Fibroblast of skin of left quadriceps (primary cell): ENCODE results near the gene PDE4D.

ENCODE experiments used
- DNase-seq, 2 experiments: peaks; one replicate each; pipeline ENCODE4 v3.0.0-alpha.2; 2013; ENCODE audit warnings: low read depth in 2 of 2

Gene PDE4D

DNA sequence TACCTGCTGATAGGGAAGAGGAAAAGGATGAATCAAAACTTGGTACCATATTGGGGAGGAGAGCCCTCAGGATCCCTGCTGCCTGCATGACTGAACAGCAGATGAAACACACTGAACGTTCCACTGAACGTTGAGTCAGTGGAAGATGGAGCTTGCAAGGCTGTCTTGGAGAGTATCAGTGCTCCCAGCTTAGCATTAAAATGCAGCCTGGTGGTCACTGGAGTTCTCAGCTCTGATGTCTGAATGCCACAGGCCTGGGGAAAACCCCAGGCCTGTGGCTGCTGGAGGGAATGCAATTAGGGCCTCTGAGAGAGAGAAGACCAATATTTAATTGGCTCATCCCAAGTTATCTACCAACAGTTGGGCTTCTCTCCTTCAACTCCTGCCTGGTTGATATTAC lies 54.5 kb downstream of the PDE4D start:
- DNase-seq: no peak

- no peak for DNase-seq
These were observed 55.5 kb downstream of the PDE4D start for GRCh38 chr5:59838067-59838466.

- DNase-seq: no peak
These were observed 56.5 kb downstream of the PDE4D start for GRCh38 chr5:59837071-59837470.

DNA sequence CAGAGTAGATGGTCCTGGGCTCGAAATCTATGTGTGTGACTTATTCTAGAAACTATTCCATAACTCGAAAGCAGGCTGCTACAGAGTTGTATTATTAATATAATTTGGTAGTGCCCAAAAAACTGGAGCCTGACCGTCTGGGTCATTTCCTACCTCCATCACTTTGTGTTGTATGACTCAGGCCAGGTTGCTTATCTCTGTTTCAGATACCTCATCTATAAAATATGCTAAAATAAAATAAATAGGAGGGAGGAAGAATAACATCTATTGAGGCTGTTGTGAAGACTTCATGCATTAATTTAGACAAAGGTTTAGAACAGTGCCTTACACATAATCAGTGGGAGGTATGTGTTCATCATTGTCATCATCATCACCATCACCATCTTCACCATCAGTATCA lies 57.7 kb downstream of the PDE4D start:
- DNase-seq: no peak

GRCh38 chr5:59833448-59833847 lies 60.1 kb downstream of the PDE4D start:
- DNase-seq: no peak

DNA sequence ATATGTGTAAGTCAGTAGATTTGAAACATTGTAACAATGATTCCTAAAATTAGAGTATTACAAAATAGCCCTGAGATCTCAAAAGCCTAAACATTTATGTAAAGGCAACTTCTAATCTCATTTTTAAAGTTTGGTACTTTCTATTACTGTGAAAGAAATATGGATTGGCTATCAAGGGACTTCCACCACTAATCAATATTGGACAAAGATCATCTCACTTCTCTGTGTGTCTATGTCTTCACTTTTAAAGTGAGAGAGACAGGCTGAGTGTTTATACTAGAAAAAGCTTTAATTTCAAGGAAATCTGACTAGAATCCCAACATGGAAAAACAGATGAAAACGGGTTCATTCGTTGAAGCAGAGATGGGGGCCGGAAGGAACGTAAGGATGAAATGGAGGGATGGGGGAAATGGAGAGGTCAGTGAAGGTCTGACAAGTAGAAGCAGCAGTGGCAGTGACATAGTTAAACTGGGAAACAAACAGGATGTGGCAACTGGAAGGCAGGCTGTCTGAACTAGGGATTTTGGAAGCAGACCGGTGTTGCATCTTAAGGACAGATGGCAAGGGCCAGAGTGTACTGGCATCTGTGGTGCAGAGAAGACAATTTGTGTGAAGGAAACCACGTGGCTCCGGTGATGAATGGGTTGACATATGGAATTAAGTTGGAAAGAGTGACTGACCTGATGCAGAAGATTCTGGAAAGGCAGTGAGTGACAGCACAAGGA lies 60.8 kb downstream of the PDE4D start:
- no peak for DNase-seq

DNA sequence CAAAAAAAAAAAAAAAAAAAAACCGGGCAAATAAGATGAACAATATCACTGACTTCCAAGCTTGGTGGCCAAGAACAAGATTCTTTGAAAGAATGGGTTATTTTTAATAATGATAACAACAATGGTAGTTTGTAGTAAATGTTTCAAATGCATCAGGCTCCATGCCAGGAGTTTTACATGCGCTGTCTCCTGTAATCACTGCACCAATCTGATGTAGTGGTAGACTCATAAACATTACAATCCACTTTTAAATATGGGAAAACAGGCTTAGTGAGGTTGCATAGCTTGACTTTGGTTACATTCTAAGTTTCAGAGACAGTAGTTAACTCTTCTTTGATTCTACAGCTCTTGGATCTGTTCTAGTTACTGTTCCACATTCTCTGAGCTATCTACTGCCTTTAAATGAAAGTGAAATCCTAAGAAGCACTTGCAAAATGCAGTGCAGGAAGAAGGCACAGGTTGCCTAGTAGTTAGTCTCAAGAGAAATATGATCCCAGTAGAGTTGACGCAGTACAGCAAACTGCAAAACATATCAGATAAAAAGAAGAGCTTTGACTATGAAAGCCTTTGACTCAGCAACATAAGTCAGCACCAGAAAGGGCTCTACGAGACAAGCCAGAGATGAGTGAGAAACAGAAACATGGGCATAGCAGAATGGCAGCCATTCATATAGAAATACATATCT lies 62.1 kb downstream of the PDE4D start:
- no peak for DNase-seq

- DNase-seq: no peak
These were observed 62.9 kb downstream of the PDE4D start for GRCh38 chr5:59830536-59831200.

DNA sequence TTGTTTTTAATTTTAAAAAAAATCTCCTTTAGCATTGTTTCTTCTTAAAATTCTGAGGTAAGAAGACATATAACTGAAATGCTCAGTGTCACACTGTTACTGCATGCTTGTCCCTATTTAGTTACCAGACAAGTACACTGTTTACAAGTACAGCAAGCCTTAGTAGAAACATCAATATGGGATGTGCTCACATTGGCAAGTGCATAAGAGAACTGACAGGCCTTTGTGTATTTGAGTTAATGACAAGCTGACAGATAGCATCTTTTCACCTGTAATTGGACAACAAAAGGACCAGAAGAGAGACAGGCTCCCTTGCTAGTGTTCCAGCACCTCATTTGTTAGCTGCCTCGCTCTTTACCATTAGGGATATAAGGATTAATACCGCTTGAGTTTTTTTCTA lies 63.6 kb downstream of the PDE4D start:
- DNase-seq: no peak

GRCh38 chr5:59829386-59829785 lies 64.1 kb downstream of the PDE4D start:
- DNase-seq: peak; percentile 83 to 87

- DNase-seq: no peak
These were observed 64.9 kb downstream of the PDE4D start for GRCh38 chr5:59828623-59829022.

DNA sequence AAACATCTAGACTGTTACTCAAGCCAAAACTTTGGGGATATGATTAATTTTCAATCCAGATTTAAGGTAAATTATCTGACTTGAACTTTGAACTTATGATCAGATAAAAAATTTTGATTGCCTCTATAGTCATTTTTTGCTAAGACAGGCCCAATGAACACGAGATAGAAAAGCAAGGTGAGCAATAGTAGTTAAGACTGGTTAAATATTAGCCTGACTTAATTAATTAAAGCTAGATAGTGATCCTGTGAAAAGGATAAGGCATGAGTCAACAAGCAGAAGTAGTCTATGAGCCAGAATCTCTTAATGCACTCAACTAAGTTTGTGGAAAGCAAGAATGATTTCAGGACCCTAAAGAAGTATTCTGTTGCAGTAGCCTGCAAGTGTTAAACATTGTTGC lies 66.5 kb downstream of the PDE4D start:
- no peak for DNase-seq

- no peak for DNase-seq
These were observed 70.1 kb downstream of the PDE4D start for GRCh38 chr5:59823420-59823819.

- DNase-seq: no peak
These were observed 73.7 kb downstream of the PDE4D start for GRCh38 chr5:59819806-59820205.

GRCh38 chr5:59817536-59817935 lies 76.0 kb downstream of the PDE4D start:
- DNase-seq: no peak

DNA sequence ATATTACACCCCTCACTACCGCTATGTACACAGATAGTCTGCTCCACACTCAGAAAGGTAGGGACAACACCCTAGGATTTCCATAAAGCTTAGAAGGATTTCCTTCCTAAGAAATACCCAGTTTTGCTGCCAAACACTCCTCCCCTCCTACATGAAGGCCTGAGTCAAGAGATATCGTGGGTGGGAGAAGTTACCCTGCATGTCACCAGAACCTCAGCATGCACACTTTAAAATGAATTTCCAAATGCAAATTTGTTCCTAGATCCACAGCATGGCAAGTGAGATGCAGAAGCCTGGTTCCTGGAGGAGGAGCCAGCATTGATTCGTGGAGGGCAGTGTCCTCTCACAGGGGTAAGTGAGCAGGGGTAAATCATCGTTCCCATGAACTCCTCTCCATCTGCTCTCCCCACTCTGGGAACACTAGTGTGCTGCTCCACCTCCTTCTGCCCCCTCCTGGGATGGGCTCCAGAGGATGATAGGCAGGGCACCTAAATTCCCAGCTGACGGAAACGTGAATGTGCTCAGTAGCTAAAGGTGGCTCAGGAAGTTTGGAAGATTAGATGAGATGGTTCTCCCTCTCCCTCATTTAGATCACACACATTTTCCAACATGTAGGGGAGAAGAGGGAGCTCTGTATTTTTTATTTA lies 76.7 kb downstream of the PDE4D start:
- no peak for DNase-seq

DNA sequence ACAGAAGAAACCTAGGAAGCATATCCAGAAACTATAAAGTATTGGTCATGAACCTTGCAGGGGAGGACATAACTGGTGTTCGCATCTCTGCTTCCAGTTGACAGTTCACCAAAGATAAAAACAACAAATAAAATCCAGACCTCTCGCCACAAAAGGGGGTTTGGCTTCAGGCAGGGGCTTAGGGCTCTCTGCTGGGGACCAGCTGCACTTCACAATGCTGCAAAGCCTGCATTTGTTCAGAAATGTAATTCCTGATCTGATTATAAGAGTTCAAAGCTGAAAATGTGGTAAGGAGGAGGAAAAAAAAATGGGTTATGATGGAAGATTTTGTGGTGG lies 79.0 kb downstream of the PDE4D start:
- DNase-seq: no peak

DNA sequence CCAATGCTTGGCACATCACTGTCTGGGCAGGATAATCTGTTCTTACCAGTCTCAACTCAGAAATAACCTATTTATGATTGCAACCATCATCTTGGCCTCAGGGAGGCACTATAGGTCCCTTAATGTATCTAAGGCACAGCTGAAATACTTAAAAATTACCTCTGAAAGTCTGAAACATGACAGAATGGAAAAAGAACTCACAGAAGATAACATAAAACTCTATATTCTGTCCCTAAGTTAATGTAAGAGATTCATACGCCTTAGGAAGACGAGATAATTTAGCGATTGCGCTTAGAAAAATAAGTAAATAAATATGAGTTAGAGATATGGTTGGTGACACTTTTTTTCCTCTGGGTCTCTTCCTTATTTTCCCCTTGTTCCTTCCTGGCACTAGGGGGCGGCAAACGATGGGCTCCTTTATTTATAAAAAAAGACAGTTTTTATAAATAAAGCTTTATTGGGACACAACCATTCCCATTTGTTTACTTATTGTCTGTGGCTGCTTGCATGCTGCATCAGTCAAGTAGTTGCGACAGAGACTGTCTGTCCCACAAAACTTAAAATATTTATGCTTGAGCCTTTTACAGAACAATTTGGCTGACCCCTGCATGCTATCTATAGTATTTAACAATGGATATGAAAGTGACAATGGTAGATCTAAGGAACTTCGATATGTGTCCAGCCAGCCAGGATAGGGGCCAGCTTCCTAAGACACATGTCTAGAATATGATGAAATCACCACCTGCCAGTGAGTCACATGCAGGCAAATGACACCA lies 79.6 kb downstream of the PDE4D start:
- DNase-seq: peak; percentile 34 to 43

GRCh38 chr5:59810041-59810440 lies 83.5 kb downstream of the PDE4D start:
- DNase-seq: peak in 1 of 2 experiments; percentile 40

DNA sequence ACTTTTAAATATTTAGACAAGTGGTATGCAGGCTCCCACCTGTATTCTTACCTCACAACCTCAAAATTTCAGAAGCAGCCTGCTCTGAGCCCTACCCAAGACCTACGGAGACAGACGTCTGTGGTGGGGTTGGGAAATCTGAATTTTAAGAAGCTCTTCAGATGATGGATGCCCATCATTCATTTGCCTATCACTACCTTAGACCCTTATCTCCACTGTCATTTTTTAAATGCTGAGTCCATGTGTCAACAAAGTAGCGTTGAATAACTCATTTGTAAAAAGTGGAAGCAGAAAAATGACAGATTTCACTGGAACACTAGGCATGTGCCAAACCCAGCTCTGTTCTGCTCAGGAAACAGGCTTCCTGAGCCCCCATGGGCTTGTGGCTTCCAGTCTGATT lies 85.7 kb downstream of the PDE4D start:
- no peak for DNase-seq

GRCh38 chr5:59800347-59800893 lies 93.1 kb downstream of the PDE4D start:
- no peak for DNase-seq
